GM12892 (cell line): ENCODE data around the gene SMG5.

ENCODE experiments used
- DNase-seq: peaks from one replicate; pipeline ENCODE4 v3.0.0; 2011; ENCODE audit not compliant: insufficient read length
- FAIRE-seq: peaks from 2 replicates; lab custom pipeline; 2011; peaks lifted over from hg19 to GRCh38; lab: Jason Lieb, UNC
- POLR2A ChIP-seq: IDR thresholded peaks from 2 replicates; pipeline ENCODE4 v1.6.1; 2011; ENCODE audit warnings: low read depth, low read length, control low read depth
- POLR2AphosphoS5 ChIP-seq: IDR thresholded peaks from 2 replicates; pipeline ENCODE4 v1.6.1; 2011; ENCODE audit warnings: low read depth, low read length, control low read depth
- TAF1 ChIP-seq: IDR thresholded peaks from 2 replicates; pipeline ENCODE4 v1.6.1; 2011; ENCODE audit warnings: low read depth, mild to moderate bottlenecking, control low read depth, low read length, borderline replicate concordance

Gene SMG5

DNA sequence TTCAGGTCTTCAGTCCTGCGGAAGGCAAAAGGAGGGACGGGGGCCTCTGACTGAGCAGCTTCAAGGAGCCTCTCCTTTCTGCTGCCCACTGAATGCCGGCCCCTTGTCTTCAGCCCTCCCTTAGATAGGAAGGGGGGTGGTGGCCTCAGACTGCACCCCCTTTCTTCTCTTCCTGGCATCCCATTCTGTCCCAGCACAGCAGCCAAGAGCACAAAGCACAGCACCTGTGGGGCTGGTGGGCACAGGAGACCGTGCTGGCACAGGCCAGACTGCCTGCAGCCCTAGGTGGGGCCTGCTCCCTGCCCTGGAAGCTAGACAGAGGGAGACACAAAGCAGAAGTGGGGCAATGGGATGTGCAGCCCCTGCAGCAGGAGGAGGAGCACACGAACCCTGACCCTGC is 33.0 kb downstream of the SMG5 start:
- FAIRE-seq (no peak), DNase-seq (no peak)
- TF ChIP-seq POLR2A, result no peak
- TF ChIP-seq POLR2AphosphoS5, result no peak
- no peak for TF ChIP-seq TAF1

DNA sequence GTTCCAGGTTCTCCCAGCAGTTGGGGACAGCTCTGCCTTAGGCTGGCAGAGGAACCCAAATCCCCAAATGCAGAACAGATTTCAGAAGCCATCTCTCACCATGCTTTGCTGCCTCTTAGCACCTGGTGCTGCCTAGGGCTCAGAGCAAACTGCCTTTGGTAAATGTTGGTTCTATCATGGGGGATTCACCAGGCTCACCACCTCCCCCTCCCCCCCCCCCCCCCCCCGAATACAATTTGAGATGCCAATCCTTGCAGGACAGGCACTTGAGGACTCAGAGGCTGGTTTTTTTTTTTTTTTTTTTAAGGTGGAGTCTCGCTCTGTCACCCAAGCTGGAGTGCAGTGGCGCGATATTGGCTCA is 34.3 kb downstream of the SMG5 start:
- FAIRE-seq, result no peak
- TF ChIP-seq TAF1 (no peak), POLR2AphosphoS5 (no peak)
- DNase-seq, result no peak

- TF ChIP-seq POLR2A (peak; percentile 32), POLR2AphosphoS5 (peak; percentile 45), TAF1 (no peak)
- FAIRE-seq, result no peak
- DNase-seq, result no peak
Observed at GRCh38 chr1:156247460-156248322, 34.9 kb downstream of the SMG5 start, which contains the start of gene PAQR6. Gene PAQR6, minus strand, starts transcription at chr1:156248056. Its CDS starts 1,325 bp downstream, at chr1:156246731.

DNA sequence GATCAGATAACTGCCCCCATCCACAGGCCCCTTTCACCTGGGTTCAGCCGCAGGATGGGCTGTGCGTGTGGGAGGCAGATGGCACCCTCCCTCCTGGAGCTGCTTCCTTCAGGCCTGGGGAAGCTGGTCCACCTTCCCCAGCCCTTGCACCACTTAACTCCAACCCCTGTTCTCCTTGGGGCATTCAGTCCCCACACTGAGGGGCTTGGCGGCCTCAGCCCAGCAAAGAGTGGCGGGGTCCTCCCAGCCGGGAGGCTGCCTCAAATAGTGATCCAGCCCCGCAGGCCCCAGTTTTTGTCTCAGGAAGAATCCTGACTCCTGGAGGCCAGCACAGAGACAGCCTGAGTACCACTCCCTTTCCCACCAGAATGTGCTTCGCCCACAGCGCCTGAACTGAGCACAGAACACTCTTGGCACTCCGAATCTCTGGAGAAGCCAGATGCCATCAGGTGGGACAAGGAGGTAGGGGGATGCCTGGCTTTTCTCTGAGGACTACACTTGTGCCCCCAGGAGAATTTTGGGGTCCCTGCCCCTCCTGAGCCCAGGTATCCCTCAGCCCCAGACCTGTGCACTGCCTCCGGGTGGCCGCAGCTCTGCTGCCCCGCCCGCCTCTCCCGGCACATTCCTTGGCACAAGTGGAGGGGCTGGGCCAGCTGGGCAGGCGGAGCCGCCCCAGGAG is 35.7 kb downstream of the SMG5 start:
- DNase-seq (no peak), FAIRE-seq (no peak)
- TF ChIP-seq TAF1 (no peak), POLR2A (no peak), POLR2AphosphoS5 (peak; percentile 52; the same call in 1 of the 2 replicates)

GRCh38 chr1:156246241-156246780 is 36.3 kb downstream of the SMG5 start:
- FAIRE-seq (no peak), DNase-seq (no peak)
- TF ChIP-seq TAF1 (no peak), POLR2AphosphoS5 (no peak; the same call in 1 of the 2 replicates), POLR2A (no peak)

DNA sequence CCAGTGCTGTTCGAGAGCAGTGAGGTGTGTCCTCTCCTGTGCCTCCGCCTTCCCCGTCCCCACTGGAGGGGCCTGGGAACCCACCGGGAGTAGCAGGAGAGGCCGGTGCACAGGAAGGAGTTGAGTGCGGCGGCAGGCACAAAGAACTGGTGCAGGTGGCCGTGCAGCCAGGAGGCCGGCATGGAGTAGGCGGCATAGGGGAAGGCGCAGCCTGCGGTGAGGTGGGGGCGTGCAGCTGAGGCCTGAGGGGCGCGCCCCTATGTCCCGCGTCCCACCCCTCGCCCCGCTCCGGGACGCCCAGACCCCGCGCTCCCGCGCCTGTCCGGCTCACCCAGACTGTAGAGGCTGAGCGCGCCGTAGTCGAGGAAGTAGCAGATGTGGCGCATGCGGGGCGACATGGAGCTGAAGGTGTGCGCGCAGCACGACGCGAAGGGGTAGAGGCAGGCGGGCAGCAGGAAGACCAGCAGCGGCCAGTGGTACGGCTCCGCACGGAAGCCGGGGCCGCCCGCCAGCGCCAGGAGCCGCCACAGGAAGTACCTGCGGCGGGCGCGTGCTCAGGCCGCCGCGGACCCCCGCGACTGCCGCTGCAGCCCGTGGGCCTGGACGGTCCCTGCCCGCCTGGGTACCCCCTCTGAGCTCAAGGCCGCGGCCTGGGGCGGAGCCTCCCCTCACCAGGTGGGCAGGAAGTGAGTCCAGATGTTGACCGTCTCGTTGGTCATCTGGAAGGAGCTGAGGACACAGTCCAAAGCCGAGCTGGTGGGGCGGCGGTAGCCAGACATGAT is 37.0 kb downstream of the SMG5 start:
- DNase-seq, result peak; percentile 58
- peak; percentile 76 for FAIRE-seq

DNA sequence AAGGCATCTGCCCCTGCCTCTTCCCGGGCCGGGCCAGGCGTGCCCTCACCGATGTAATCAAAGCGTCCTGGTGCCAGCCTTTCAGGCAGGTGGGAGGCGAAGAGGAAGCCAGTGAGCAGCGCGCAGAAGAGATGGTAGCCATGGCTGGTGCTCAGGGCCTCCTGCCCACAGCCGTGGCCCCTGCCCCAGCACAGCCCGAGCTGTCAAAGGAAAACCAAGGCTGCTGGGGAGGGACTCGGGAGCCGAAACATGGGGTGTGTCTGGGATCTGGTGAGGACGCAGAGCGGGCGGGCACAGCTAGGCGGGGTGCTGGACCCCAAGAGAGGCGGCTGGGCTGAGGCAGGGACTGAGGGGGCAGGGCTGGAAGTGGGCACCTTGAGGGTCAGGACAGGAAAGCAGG is 37.9 kb downstream of the SMG5 start:
- FAIRE-seq (no peak), DNase-seq (no peak)

More for the DNA sequence above, 37.0 kb downstream of the SMG5 start:
- TF ChIP-seq POLR2A, result no peak
- TF ChIP-seq TAF1, result no peak
- no peak for TF ChIP-seq POLR2AphosphoS5

DNA sequence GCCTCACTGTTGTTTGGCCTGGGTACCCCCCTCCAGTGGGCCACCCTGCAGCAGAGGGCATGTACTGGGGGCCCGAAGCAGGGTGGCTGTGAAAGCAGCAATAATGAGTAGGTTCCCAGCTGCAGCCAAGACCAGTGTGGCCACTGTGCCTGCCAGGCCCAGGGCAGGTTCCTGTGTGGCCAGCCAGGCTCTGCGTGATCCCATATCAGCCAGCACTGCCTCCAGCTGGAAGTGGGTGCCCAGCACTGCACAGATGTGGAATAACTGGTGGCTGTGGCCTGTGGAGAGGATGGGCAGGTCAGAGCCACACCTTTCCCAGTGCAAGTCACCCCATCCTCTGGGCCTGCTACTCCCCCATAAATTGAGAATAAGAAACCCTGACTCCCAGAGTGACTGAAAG is 38.5 kb downstream of the SMG5 start:
- DNase-seq (no peak), FAIRE-seq (no peak)
- TF ChIP-seq POLR2AphosphoS5, result no peak
- TF ChIP-seq POLR2A, result no peak
- no peak for TF ChIP-seq TAF1

More for the DNA sequence above, 37.9 kb downstream of the SMG5 start:
- no peak for TF ChIP-seq POLR2A
- TF ChIP-seq TAF1, result no peak
- TF ChIP-seq POLR2AphosphoS5, result no peak

GRCh38 chr1:156242738-156243137 is 39.9 kb downstream of the SMG5 start:
- FAIRE-seq (no peak), DNase-seq (no peak)
- no peak for TF ChIP-seq TAF1
- no peak for TF ChIP-seq POLR2AphosphoS5
- TF ChIP-seq POLR2A, result no peak

GRCh38 chr1:156241926-156242325 is 40.7 kb downstream of the SMG5 start, which contains the start of gene BGLAP:
Gene BGLAP, plus strand, starts transcription at chr1:156242184. Its CDS starts 48 bp downstream, at chr1:156242232.
- FAIRE-seq (no peak), DNase-seq (no peak)
- TF ChIP-seq POLR2AphosphoS5, result no peak
- no peak; the same call in none of the 2 replicates for TF ChIP-seq POLR2A
- TF ChIP-seq TAF1, result no peak

DNA sequence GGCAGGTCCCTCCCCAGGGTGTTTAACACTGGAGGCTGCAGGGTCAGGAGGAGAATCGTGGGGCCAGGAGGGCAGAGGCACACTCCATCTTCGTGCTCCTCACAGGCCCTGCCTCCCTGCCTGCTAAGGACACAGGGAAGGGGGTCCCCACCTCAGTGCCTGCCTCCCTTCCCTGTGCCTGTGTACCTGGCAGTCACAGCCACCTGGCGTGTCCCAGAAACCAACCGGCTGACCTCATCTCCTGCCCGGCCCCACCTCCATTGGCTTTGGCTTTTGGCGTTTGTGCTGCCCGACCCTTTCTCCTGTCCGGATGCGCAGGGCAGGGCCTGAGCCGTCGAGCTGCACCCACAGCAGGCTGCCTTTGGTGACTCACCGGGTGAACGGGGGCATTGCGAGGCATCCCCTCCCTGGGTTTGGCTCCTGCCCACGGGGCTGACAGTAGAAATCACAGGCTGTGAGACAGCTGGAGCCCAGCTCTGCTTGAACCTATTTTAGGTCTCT is 41.3 kb downstream of the SMG5 start:
- FAIRE-seq (no peak), DNase-seq (no peak)
- TF ChIP-seq POLR2AphosphoS5 (no peak; the same call in 1 of the 2 replicates), POLR2A (no peak; the same call in 1 of the 2 replicates), TAF1 (no peak)
